HepG2 (cell line): ENCODE results near the gene LIMA1. TPM values are rescaled to one million over a fixed set of nuclear protein-coding genes. Genes with fewer than 3 reads are reported as not detected.

Source experiments
- ATAC-seq: fragments of 200-7000 bp; cut with Tn5 transposase; 3 replicates; pipeline ENCODE4 v1.9.1; 2020; ENCODE audit warnings: mild to moderate bottlenecking, moderate library complexity
- BruUV-seq: library from RNA; stranded (reverse); fragments of 400-500 nt; replicated peaks from 2 replicates; lab custom pipeline; 2021; lab: Mats Ljungman, UMichigan
- CTCF ChIA-PET: fragments of 300-600 bp; formaldehyde crosslinking; extraction: SDS; loops from one replicate; lab custom pipeline; 2021; ENCODE audit warnings: low total read pairs, inconsistent platforms, low intra/inter-chr PET ratio; lab: Yijun Ruan, JAX
- POLR2A ChIA-PET: fragments of 350-600 bp; sonication (Branson Sonifier 250); formaldehyde crosslinking; loops from one replicate; lab custom pipeline; 2020; ENCODE audit warnings: antibody characterized with exemption, inconsistent platforms; lab: Yijun Ruan, JAX
- DNase-seq: peaks from one replicate; pipeline ENCODE4 v3.0.0-alpha.2; 2015; ENCODE audit warnings: low spot score
- FAIRE-seq: peaks from 3 replicates; lab custom pipeline; 2011; peaks lifted over from hg19 to GRCh38; lab: Jason Lieb, UNC
- H2AFZ ChIP-seq: one replicate; pipeline ENCODE4 v1.6.1; 2011; ENCODE audit warnings: low read length, inconsistent platforms
- H3K27ac ChIP-seq: fragments of 300-600 bp; 3 replicates; pipeline ENCODE4 v1.8.0; 2011; ENCODE audit warnings: mixed run types, mild to moderate bottlenecking, mixed read lengths, low read length, inconsistent platforms; ENCODE audit not compliant: insufficient read depth; ENCODE audit errors: extremely low read length
- H3K27me3 ChIP-seq, 2 experiments: fragments of 200-600 bp in 1 of 2; 2 replicates in 1 of 2; 3 replicates in 1 of 2; pipeline versions ENCODE4 v1.6.0 to v1.8.0; 2011; ENCODE audit warnings: low read length in 2 of 2, mild to moderate bottlenecking in 2 of 2, moderate library complexity in 2 of 2, inconsistent platforms in 1 of 2; ENCODE audit not compliant: insufficient read depth in 2 of 2, control insufficient read depth in 1 of 2
- H3K36me3 ChIP-seq, 2 experiments: fragments of 200-600 bp in 1 of 2; replicated peaks in 1 of 2; 2 replicates in 1 of 2; 3 replicates in 1 of 2; pipeline versions ENCODE4 v1.5.1 to v1.8.0; 2011; ENCODE audit warnings: low read length in 2 of 2, inconsistent platforms in 1 of 2; ENCODE audit not compliant: insufficient read depth in 2 of 2, control insufficient read depth in 1 of 2
- H3K4me1 ChIP-seq: 2 replicates; pipeline ENCODE4 v1.5.1; 2012; ENCODE audit warnings: low read length, inconsistent platforms; ENCODE audit not compliant: insufficient read depth
- H3K4me2 ChIP-seq: 2 replicates; pipeline ENCODE4 v1.6.0; 2011; ENCODE audit warnings: low read depth, low read length, inconsistent platforms
- H3K4me3 ChIP-seq, 3 experiments: fragments of 200-600 bp in 1 of 3; sonication (generic), shearing (Covaris generic) in 1 of 3; replicated peaks in 1 of 3; 2 replicates each; pipeline ENCODE4 v1.5.1; 2011 to 2016; ENCODE audit warnings: low read length in 3 of 3, inconsistent platforms in 2 of 3, low read depth in 2 of 3, mild to moderate bottlenecking in 2 of 3, control low read depth in 1 of 3, mixed read lengths in 1 of 3; ENCODE audit not compliant: insufficient read depth in 1 of 3
- H3K79me2 ChIP-seq: one replicate; pipeline ENCODE4 v1.6.1; 2011; ENCODE audit warnings: low read length, inconsistent platforms; ENCODE audit not compliant: insufficient read depth
- H3K9ac ChIP-seq: 2 replicates; pipeline ENCODE4 v1.6.0; 2011; ENCODE audit warnings: mild to moderate bottlenecking, low read depth, low read length, inconsistent platforms; ENCODE audit not compliant: insufficient read depth
- H3K9me3 ChIP-seq: 2 replicates; pipeline ENCODE4 v1.5.1; 2012; ENCODE audit warnings: mild to moderate bottlenecking, low read length
- H4K20me1 ChIP-seq: 2 replicates; pipeline ENCODE4 v1.6.0; 2011; ENCODE audit warnings: inconsistent platforms, mild to moderate bottlenecking, low read length, moderate library complexity; ENCODE audit not compliant: insufficient read depth
- ELF1 ChIP-seq: sonication (generic); formaldehyde crosslinking; IDR thresholded peaks from 2 replicates; pipeline ENCODE4 v1.4.0; 2020; ENCODE audit warnings: missing genetic modification reagents
- MBNL3 ChIP-seq: fragments of 250-450 bp; sonication (Bioruptor Pico); conservative IDR thresholded peaks from 2 replicates; pipeline ENCODE4 v1.8.0; 2022; ENCODE audit warnings: mild to moderate bottlenecking, inconsistent platforms
- RAD51 ChIP-seq: fragments of 450-650 bp; IDR thresholded peaks from 2 replicates; pipeline ENCODE4 v1.6.1; 2016; ENCODE audit warnings: borderline replicate concordance
- SALL2 ChIP-seq: sonication (generic); formaldehyde crosslinking; IDR thresholded peaks from 2 replicates; pipeline ENCODE4 v1.8.1; 2023; ENCODE audit warnings: mild to moderate bottlenecking, missing genetic modification reagents, inconsistent platforms
- TCF7 ChIP-seq: sonication (generic); IDR thresholded peaks from 2 replicates; pipeline ENCODE4 v1.6.1; 2016; ENCODE audit warnings: antibody characterized with exemption, low read depth
- ZNF12 ChIP-seq: sonication (generic); formaldehyde crosslinking; IDR thresholded peaks from 2 replicates; pipeline ENCODE4 v1.5.0; 2020; ENCODE audit warnings: missing genetic modification reagents
- ZNF234 ChIP-seq: sonication (generic); formaldehyde crosslinking; conservative IDR thresholded peaks from 2 replicates; pipeline ENCODE4 v1.5.1; 2020; ENCODE audit warnings: mild to moderate bottlenecking, missing genetic modification reagents
- ZNF496 ChIP-seq: sonication (generic); formaldehyde crosslinking; IDR thresholded peaks from 2 replicates; pipeline ENCODE4 v1.8.1; 2023; ENCODE audit warnings: mild to moderate bottlenecking, moderate library complexity, missing genetic modification reagents; ENCODE audit not compliant: insufficient replicate concordance
- WGBS: methylation state at CpG from one replicate; pipeline ENCODE4 v1.1.6; 2017; ENCODE audit warnings: low lambda C conversion rate; 5-methylcytosine and 5-hydroxymethylcytosine counted together
- in situ Hi-C: cut with HindIII; loops from 2 replicates; pipeline ENCODE4 v1.10.0; 2017; ENCODE audit warnings: low pct_unique_long_range_greater_than_20kb; ENCODE audit not compliant: extremely low pct_ligation_motif_present
- intact Hi-C: fragments of 100-400 bp; cut with micrococcal nuclease; formaldehyde crosslinking; loops from one replicate; pipeline ENCODE4 v1.10.0; 2022; ENCODE audit not compliant: unreplicated experiment
- polyA plus RNA-seq, 8 experiments: library from polyadenylated mRNA; depleted of rRNA in 3 of 8; stranded (reverse) in 7 of 8; unstranded in 1 of 8; fragments of >200 nt; fragmentation: Illumina TruSeq in 4 of 8; extraction: Trizol in 4 of 8; gene quantifications; 2 replicates each; pipeline versions ENCODE4 v1.2.1 to v1.2.3, GENCODE V29; 2011 to 2016; ENCODE audit warnings: low read depth in 4 of 8, missing spikeins in 1 of 8, mixed read lengths in 1 of 8; ENCODE audit not compliant: insufficient read depth in 1 of 8
- total RNA-seq, 5 experiments: library from RNA; depleted of rRNA; stranded (reverse); fragments of >200 nt; fragmentation: Illumina TruSeq; extraction: Trizol; gene quantifications; 2 replicates each; pipeline ENCODE4 v1.2.3, GENCODE V29; 2016; ENCODE audit warnings: low read depth in 1 of 5
- TF ChIP-seq, protein P1 (sequence below): sonication (generic); formaldehyde crosslinking; IDR thresholded peaks from 2 replicates; pipeline ENCODE4 v1.8.0; 2022; ENCODE audit warnings: mild to moderate bottlenecking, missing genetic modification reagents; ENCODE audit not compliant: insufficient replicate concordance
- TF ChIP-seq, protein P2 (sequence below): sonication (generic); formaldehyde crosslinking; conservative IDR thresholded peaks from 2 replicates; pipeline ENCODE4 v1.8.1; 2023; ENCODE audit warnings: missing genetic modification reagents

Gene LIMA1
- total and polyA plus RNA-seq, 2 of the 13 experiments (the other 11 are each of a cell fraction or from before 2014, with no cell fraction given), result 13.0 to 19.8 TPM

DNA sequence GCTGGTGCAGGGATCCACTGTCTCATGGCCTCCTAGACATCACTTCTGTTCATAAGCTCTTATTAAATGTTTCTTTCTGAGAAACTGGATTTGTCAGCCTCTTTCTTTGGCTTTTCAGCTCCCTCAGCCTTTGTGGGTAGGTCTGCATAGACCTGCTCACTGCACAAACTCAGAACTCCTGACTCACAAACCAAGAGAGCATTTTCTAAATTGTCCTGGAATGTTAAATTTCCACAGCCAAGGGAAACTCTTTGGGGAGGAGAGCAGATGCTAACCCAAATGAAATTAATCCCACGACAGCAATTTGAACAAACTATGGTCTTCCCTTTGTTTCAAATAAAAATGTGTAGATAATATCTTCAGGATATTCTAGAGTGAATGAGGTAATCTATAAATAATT lies 96.6 kb downstream of the LIMA1 start (continued):
- TF ChIP-seq ZNF12 (CRISPR knock-in tag), result no peak
- TF ChIP-seq ZNF234 (CRISPR knock-in tag), result no peak

DNA sequence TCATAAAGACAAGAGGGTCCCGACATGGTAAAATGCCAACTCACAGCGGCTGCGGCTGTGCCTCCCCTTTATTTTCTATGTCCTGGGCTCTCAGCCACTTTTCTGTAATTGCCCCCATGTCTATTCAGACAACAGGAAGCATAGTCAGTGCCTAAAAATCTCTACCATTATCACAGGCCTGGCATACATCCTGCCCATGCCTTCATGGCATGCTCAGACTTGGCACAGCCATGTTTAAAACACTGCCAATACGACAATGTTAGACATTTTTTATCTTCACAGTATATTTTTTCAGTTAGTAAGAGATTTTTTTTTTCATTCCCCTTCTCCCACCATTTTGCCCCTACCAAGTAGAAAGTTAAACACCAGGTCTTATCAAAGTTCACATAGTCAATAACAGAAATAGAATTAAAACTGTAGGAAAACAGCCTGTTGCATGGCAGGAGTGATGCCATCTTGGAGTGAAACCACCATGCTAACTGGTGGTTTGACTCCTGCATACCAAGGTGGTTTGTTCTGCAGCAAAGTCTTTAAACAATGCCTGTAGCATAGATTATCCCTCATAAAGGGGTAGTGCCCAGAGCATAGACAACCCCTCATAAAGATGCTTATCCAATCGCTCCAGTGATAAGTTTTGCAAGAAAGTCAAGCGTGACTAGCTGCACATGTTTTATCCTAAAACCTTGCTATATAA lies 97.2 kb downstream of the LIMA1 start:
- no peak overlapping the region for H2AFZ ChIP-seq
- ChIA-PET POLR2A (interaction anchor here (0.5 to 1.0 kb wide), 2 partner anchors 79 to 112 kb away, joined by 3 read pairs; no protein-coding TSS in a partner anchor), CTCF (no interaction called here)
- DNase-seq, result no peak
- peaks cover 2 to 10% of the 10 kb centered on the region in 2 experiments; a peak in 2 of 5 replicates for H3K36me3 ChIP-seq
- H3K27me3 ChIP-seq, result no peaks in the 10 kb centered on the region
- H3K9ac ChIP-seq, result no peak overlapping the region
- FAIRE-seq, result no peak
- intact Hi-C loops, result no loop called here
- no peak for ATAC-seq
- in situ Hi-C loops, result loop anchor here (10.0 kb wide), 1 partner anchor 129 kb away; no protein-coding TSS in a partner anchor
- peaks cover 40% of the 10 kb centered on the region for H3K4me1 ChIP-seq
- no peak for TF ChIP-seq ZNF496 (CRISPR knock-in tag)
- TF ChIP-seq RAD51, result no peak
- H4K20me1 ChIP-seq, result no peaks in the 10 kb centered on the region
- no peak overlapping the region for H3K4me2 ChIP-seq
- no TSS peak for BruUV-seq
- no peaks in the 10 kb centered on the region for H3K79me2 ChIP-seq
- no peak overlapping the region for H3K4me3 ChIP-seq
- H3K27ac ChIP-seq, result no peak overlapping the region
- H3K9me3 ChIP-seq, result no peaks in the 10 kb centered on the region
- 97% methylated on average over 6 of the region's 6 CpGs for WGBS

DNA sequence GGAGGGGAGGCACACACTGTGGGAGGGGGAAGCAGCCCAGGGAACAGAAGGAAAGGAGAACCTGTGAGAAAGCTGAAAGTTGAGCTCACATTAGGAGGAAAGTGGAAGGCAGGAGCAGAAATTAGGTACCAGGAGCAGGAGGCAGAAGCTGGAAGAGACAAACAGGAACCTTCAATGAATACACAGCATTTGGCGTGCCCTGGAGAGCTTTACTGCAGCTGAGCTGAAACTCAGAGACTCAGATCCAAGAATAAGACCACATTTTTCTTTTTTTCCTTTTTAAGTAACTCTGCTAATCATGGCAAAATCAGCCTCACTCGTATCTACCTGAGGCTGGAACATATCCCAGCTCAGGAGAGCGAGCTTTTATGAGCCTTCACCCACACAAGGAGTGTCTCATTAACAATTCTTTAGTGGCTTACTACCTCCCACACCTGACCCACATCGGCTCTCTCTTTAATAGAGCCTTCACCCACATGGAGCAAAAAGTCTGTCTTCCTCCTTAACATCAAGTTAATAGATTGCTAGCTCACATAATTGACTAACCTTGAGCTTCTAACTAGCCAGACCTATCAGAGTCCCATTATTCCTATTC lies 97.9 kb downstream of the LIMA1 start:
- no peak overlapping the region for H3K9ac ChIP-seq
- 95% methylated on average over 4 of the region's 4 CpGs for WGBS
- no peaks in the 10 kb centered on the region for H4K20me1 ChIP-seq
- POLR2A ChIA-PET, result interaction anchor here (0.5 to 1.0 kb wide), 2 partner anchors 79 to 111 kb away, joined by 3 read pairs; no protein-coding TSS in a partner anchor
- no peak overlapping the region for H2AFZ ChIP-seq
- no peak overlapping the region for H3K4me3 ChIP-seq
- intact Hi-C loops (no loop called here), in situ Hi-C loops (loop anchor here (10.0 kb wide), 1 partner anchor 129 kb away; no protein-coding TSS in a partner anchor)
- no peak for ATAC-seq
- H3K79me2 ChIP-seq, result no peaks in the 10 kb centered on the region
- CTCF ChIA-PET, result no interaction called here
- TF ChIP-seq, protein P1, sequence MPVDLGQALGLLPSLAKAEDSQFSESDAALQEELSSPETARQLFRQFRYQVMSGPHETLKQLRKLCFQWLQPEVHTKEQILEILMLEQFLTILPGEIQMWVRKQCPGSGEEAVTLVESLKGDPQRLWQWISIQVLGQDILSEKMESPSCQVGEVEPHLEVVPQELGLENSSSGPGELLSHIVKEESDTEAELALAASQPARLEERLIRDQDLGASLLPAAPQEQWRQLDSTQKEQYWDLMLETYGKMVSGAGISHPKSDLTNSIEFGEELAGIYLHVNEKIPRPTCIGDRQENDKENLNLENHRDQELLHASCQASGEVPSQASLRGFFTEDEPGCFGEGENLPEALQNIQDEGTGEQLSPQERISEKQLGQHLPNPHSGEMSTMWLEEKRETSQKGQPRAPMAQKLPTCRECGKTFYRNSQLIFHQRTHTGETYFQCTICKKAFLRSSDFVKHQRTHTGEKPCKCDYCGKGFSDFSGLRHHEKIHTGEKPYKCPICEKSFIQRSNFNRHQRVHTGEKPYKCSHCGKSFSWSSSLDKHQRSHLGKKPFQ (CRISPR knock-in tag), result no peak
- TF ChIP-seq TCF7 (no peak), ELF1 (no peak), MBNL3 (no peak), SALL2 (CRISPR knock-in tag) (no peak)
- TF ChIP-seq, protein P2, sequence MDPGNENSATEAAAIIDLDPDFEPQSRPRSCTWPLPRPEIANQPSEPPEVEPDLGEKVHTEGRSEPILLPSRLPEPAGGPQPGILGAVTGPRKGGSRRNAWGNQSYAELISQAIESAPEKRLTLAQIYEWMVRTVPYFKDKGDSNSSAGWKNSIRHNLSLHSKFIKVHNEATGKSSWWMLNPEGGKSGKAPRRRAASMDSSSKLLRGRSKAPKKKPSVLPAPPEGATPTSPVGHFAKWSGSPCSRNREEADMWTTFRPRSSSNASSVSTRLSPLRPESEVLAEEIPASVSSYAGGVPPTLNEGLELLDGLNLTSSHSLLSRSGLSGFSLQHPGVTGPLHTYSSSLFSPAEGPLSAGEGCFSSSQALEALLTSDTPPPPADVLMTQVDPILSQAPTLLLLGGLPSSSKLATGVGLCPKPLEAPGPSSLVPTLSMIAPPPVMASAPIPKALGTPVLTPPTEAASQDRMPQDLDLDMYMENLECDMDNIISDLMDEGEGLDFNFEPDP, result no peak
- TF ChIP-seq, all 625 proteins: peak for 0
- BruUV-seq, result no TSS peak
- H3K4me1 ChIP-seq, result peaks cover 40% of the 10 kb centered on the region
- H3K27me3 ChIP-seq, result no peaks in the 10 kb centered on the region
- H3K36me3 ChIP-seq, result peaks cover 2 to 11% of the 10 kb centered on the region in 2 experiments; a peak in 2 of 5 replicates
- DNase-seq (no peak), FAIRE-seq (no peak)
- H3K9me3 ChIP-seq, result no peaks in the 10 kb centered on the region
- H3K4me2 ChIP-seq, result no peak overlapping the region
- H3K27ac ChIP-seq, result no peak overlapping the region
